ENCODE data around the gene PDZRN4.
"Not testable (repeated sequence)": the region's sequence is repeated elsewhere in the genome, so short reads cannot be mapped to it uniquely, and the experiment has no call there.

DNA sequence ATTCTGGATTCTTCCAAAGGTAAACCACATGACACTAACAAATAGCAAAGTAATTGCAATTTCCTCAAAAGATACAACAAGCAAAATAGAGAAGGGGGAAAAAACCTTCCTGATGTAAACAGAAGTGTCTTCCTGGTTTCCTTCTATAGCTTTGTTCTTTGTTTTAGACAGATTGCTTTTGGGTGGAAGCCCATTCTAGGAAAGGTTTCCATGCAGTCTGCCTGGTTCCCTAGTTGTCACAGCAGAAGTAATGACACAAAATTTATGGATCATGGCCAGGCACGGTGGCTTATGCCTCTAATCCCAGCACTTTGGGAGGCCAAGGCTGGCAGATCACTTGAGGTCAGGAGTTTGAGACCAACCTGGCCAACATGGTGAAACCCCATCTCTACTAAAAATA, 359.0 kb downstream of the PDZRN4 start:
- not testable (repeated sequence) for TF ChIP-seq CTCF, POLR2AphosphoS5 (IDR thresholded peaks at IDR 0.05)

Data from esophagus muscularis mucosa (tissue), 3 donors.